ENCODE data around the gene OR2J1.
A peak's percentile ranks its signal among the peaks of the same experiment; 100 is the strongest.

Gene OR2J1

GRCh38 chr6:29141606-29142005 lies 42.3 kb downstream of the OR2J1 start:
- Histone ChIP-seq H3K4me1 (ENCODE audit: control insufficient read depth in 1 of 2, insufficient read depth in 2 of 2, low read length in 2 of 2) (no peaks in the 10 kb centered on the region), H2BK12ac (ENCODE audit: low read length) (no peak overlapping the region), H3K79me1 (ENCODE audit: low read length) (no peaks in the 10 kb centered on the region), H3K36me3 (ENCODE audit: control insufficient read depth in 1 of 2, insufficient read depth in 2 of 2, low read length in 2 of 2) (no peaks in the 10 kb centered on the region), H3K79me2 (ENCODE audit: control insufficient read depth, insufficient read depth, low read length, poor library complexity) (no peaks in the 10 kb centered on the region), H4K8ac (ENCODE audit: low read depth, low read length) (no peak overlapping the region), H3K9ac (ENCODE audit: low read length) (no peak overlapping the region), H3K18ac (ENCODE audit: low read length) (no peak overlapping the region), H2BK120ac (ENCODE audit: insufficient read depth, low read length, poor library complexity) (no peak overlapping the region), H2AFZ (ENCODE audit: insufficient read depth, low read length, poor library complexity) (no peak overlapping the region), H3K27ac (ENCODE audit: low read depth, low read length) (no peak overlapping the region), H3K23ac (ENCODE audit: low read length) (no peak overlapping the region), H4K91ac (ENCODE audit: low read depth, low read length) (no peak overlapping the region), H4K12ac (ENCODE audit: low read depth, low read length) (no peak overlapping the region), H3K4me3 (ENCODE audit: low read depth, low read length) (no peak overlapping the region), H2AK5ac (ENCODE audit: low read length) (no peak overlapping the region), H2BK5ac (ENCODE audit: low read depth, low read length, poor library complexity) (no peak overlapping the region), H3K14ac (ENCODE audit: low read length) (no peak overlapping the region), H3K27me3 (ENCODE audit: insufficient read depth, low read length) (no peaks in the 10 kb centered on the region), H3K4me2 (ENCODE audit: low read length) (no peak overlapping the region), H3K9me3 (ENCODE audit: insufficient read depth, low read depth, low read length) (peaks cover 2% of the 10 kb centered on the region), H3K4ac (ENCODE audit: low read depth, low read length) (no peak overlapping the region)
- no CpG with 5 or more reads among the region's 1 CpG for whole genome bisulfite sequencing (ENCODE audit: extremely low coverage, insufficient coverage, insufficient read length)
- DNase-seq: no peak

- H4K91ac ChIP-seq (ENCODE audit: low read depth, low read length): no peak overlapping the region
- no peak overlapping the region for H4K8ac ChIP-seq (ENCODE audit: low read depth, low read length)
- no peak overlapping the region for H3K4me2 ChIP-seq (ENCODE audit: low read length)
- no peak overlapping the region for H3K14ac ChIP-seq (ENCODE audit: low read length)
- H3K9me3 ChIP-seq (ENCODE audit: insufficient read depth, low read depth, low read length): peaks cover 2% of the 10 kb centered on the region
- no peaks in the 10 kb centered on the region for H3K79me2 ChIP-seq (ENCODE audit: control insufficient read depth, insufficient read depth, low read length, poor library complexity)
- H3K9ac ChIP-seq (ENCODE audit: low read length): no peak overlapping the region
- no peak overlapping the region for H3K27ac ChIP-seq (ENCODE audit: low read depth, low read length)
- no peak overlapping the region for H3K4me3 ChIP-seq (ENCODE audit: low read depth, low read length)
- no peak overlapping the region for H3K23ac ChIP-seq (ENCODE audit: low read length)
- H4K12ac ChIP-seq (ENCODE audit: low read depth, low read length): no peak overlapping the region
- H3K4ac ChIP-seq (ENCODE audit: low read depth, low read length): no peak overlapping the region
- no peaks in the 10 kb centered on the region for H3K27me3 ChIP-seq (ENCODE audit: insufficient read depth, low read length)
- no peaks in the 10 kb centered on the region for H3K36me3 ChIP-seq (ENCODE audit: control insufficient read depth in 1 of 2, insufficient read depth in 2 of 2, low read length in 2 of 2)
- H2BK120ac ChIP-seq (ENCODE audit: insufficient read depth, low read length, poor library complexity): no peak overlapping the region
- H3K79me1 ChIP-seq (ENCODE audit: low read length): no peaks in the 10 kb centered on the region
- H2BK12ac ChIP-seq (ENCODE audit: low read length): no peak overlapping the region
- no peak overlapping the region for H2AFZ ChIP-seq (ENCODE audit: insufficient read depth, low read length, poor library complexity)
- no peak overlapping the region for H2BK5ac ChIP-seq (ENCODE audit: low read depth, low read length, poor library complexity)
- H3K18ac ChIP-seq (ENCODE audit: low read length): no peak overlapping the region
- no peaks in the 10 kb centered on the region for H3K4me1 ChIP-seq (ENCODE audit: control insufficient read depth in 1 of 2, insufficient read depth in 2 of 2, low read length in 2 of 2)
- H2AK5ac ChIP-seq (ENCODE audit: low read length): no peak overlapping the region
- DNase-seq: peak in 1 of 2 donors; percentile 4
Measured at GRCh38 chr6:29142309-29142708, 43.0 kb downstream of the OR2J1 start.

GRCh38 chr6:29146179-29146578 lies 46.9 kb downstream of the OR2J1 start:
- no peak overlapping the region for H2BK12ac ChIP-seq (ENCODE audit: low read length)
- no peaks in the 10 kb centered on the region for H3K79me2 ChIP-seq (ENCODE audit: control insufficient read depth, insufficient read depth, low read length, poor library complexity)
- no CpG with 5 or more reads among the region's 2 CpGs for WGBS (ENCODE audit: extremely low coverage, insufficient coverage, insufficient read length)
- peaks cover 2% of the 10 kb centered on the region for H3K9me3 ChIP-seq (ENCODE audit: insufficient read depth, low read depth, low read length)
- no peak overlapping the region for H2BK120ac ChIP-seq (ENCODE audit: insufficient read depth, low read length, poor library complexity)
- H3K27ac ChIP-seq (ENCODE audit: low read depth, low read length): no peak overlapping the region
- no peak overlapping the region for H3K9ac ChIP-seq (ENCODE audit: low read length)
- H2AK5ac ChIP-seq (ENCODE audit: low read length): no peak overlapping the region
- no peak overlapping the region for H3K4me2 ChIP-seq (ENCODE audit: low read length)
- H3K23ac ChIP-seq (ENCODE audit: low read length): no peak overlapping the region
- no peaks in the 10 kb centered on the region for H3K4me1 ChIP-seq (ENCODE audit: control insufficient read depth in 1 of 2, insufficient read depth in 2 of 2, low read length in 2 of 2)
- no peaks in the 10 kb centered on the region for H3K36me3 ChIP-seq (ENCODE audit: control insufficient read depth in 1 of 2, insufficient read depth in 2 of 2, low read length in 2 of 2)
- H4K91ac ChIP-seq (ENCODE audit: low read depth, low read length): no peak overlapping the region
- no peaks in the 10 kb centered on the region for H3K27me3 ChIP-seq (ENCODE audit: insufficient read depth, low read length)
- H4K8ac ChIP-seq (ENCODE audit: low read depth, low read length): no peak overlapping the region
- peak; percentile 52 to 78 for DNase-seq
- no peak overlapping the region for H3K14ac ChIP-seq (ENCODE audit: low read length)
- H4K12ac ChIP-seq (ENCODE audit: low read depth, low read length): no peak overlapping the region
- H3K4me3 ChIP-seq (ENCODE audit: low read depth, low read length): no peak overlapping the region
- no peak overlapping the region for H2BK5ac ChIP-seq (ENCODE audit: low read depth, low read length, poor library complexity)
- no peak overlapping the region for H3K18ac ChIP-seq (ENCODE audit: low read length)
- no peak overlapping the region for H3K4ac ChIP-seq (ENCODE audit: low read depth, low read length)
- no peaks in the 10 kb centered on the region for H3K79me1 ChIP-seq (ENCODE audit: low read length)
- H2AFZ ChIP-seq (ENCODE audit: insufficient read depth, low read length, poor library complexity): no peak overlapping the region

GRCh38 chr6:29147074-29147473 lies 47.8 kb downstream of the OR2J1 start:
- no peak overlapping the region for H3K9ac ChIP-seq (ENCODE audit: low read length)
- no peak overlapping the region for H4K91ac ChIP-seq (ENCODE audit: low read depth, low read length)
- H3K4me3 ChIP-seq (ENCODE audit: low read depth, low read length): no peak overlapping the region
- no peak overlapping the region for H3K4ac ChIP-seq (ENCODE audit: low read depth, low read length)
- no peak overlapping the region for H2AFZ ChIP-seq (ENCODE audit: insufficient read depth, low read length, poor library complexity)
- no peak overlapping the region for H2BK120ac ChIP-seq (ENCODE audit: insufficient read depth, low read length, poor library complexity)
- H2AK5ac ChIP-seq (ENCODE audit: low read length): no peak overlapping the region
- H3K4me2 ChIP-seq (ENCODE audit: low read length): no peak overlapping the region
- H3K79me1 ChIP-seq (ENCODE audit: low read length): no peaks in the 10 kb centered on the region
- no peaks in the 10 kb centered on the region for H3K36me3 ChIP-seq (ENCODE audit: control insufficient read depth in 1 of 2, insufficient read depth in 2 of 2, low read length in 2 of 2)
- DNase-seq: peak; percentile 12 to 76
- H3K27me3 ChIP-seq (ENCODE audit: insufficient read depth, low read length): no peaks in the 10 kb centered on the region
- H3K14ac ChIP-seq (ENCODE audit: low read length): no peak overlapping the region
- no peak overlapping the region for H3K27ac ChIP-seq (ENCODE audit: low read depth, low read length)
- H4K8ac ChIP-seq (ENCODE audit: low read depth, low read length): no peak overlapping the region
- H4K12ac ChIP-seq (ENCODE audit: low read depth, low read length): no peak overlapping the region
- H2BK5ac ChIP-seq (ENCODE audit: low read depth, low read length, poor library complexity): no peak overlapping the region
- peaks cover 2% of the 10 kb centered on the region for H3K9me3 ChIP-seq (ENCODE audit: insufficient read depth, low read depth, low read length)
- no peak overlapping the region for H2BK12ac ChIP-seq (ENCODE audit: low read length)
- no peaks in the 10 kb centered on the region for H3K4me1 ChIP-seq (ENCODE audit: control insufficient read depth in 1 of 2, insufficient read depth in 2 of 2, low read length in 2 of 2)
- no CpG with 5 or more reads among the region's 3 CpGs for WGBS (ENCODE audit: extremely low coverage, insufficient coverage, insufficient read length)
- no peak overlapping the region for H3K23ac ChIP-seq (ENCODE audit: low read length)
- H3K18ac ChIP-seq (ENCODE audit: low read length): no peak overlapping the region
- H3K79me2 ChIP-seq (ENCODE audit: control insufficient read depth, insufficient read depth, low read length, poor library complexity): no peaks in the 10 kb centered on the region
